KMS-11 (cell line): ENCODE data around the gene PRPF40A.
A peak's percentile ranks its signal among the peaks of the same experiment; 100 is the strongest.

Source experiments
- H2AFZ ChIP-seq: fragments of 200-600 bp; sonication (generic); 2 replicates; pipeline ENCODE4 v1.6.1; 2016; ENCODE audit warnings: antibody characterized with exemption, mixed run types, low read depth
- H3K27ac ChIP-seq: fragments of 200-600 bp; sonication (generic); 2 replicates; pipeline ENCODE4 v1.6.1; 2016; ENCODE audit warnings: mild to moderate bottlenecking, mixed run types
- H3K27me3 ChIP-seq: fragments of 200-600 bp; sonication (generic); 2 replicates; pipeline ENCODE4 v1.6.1; 2017; ENCODE audit warnings: mild to moderate bottlenecking, low read depth, mixed run types, moderate library complexity; ENCODE audit not compliant: insufficient read depth
- H3K36me3 ChIP-seq: fragments of 200-600 bp; sonication (generic); 2 replicates; pipeline ENCODE4 v1.6.1; 2017; ENCODE audit warnings: mild to moderate bottlenecking, mixed run types; ENCODE audit not compliant: insufficient read depth
- H3K4me1 ChIP-seq: fragments of 200-600 bp; sonication (generic); 2 replicates; pipeline ENCODE4 v1.6.1; 2016; ENCODE audit warnings: mild to moderate bottlenecking, low read depth, mixed run types; ENCODE audit not compliant: poor library complexity, severe bottlenecking
- H3K4me2 ChIP-seq: fragments of 200-600 bp; sonication (generic); 2 replicates; pipeline ENCODE4 v1.7.0; 2016; ENCODE audit warnings: mild to moderate bottlenecking, mixed run types
- H3K4me3 ChIP-seq: fragments of 200-600 bp; sonication (generic); IDR thresholded peaks from 2 replicates; pipeline ENCODE4 v1.6.1; 2017; ENCODE audit warnings: low read depth, low read length, mixed read lengths; ENCODE audit not compliant: insufficient read depth
- H3K79me2 ChIP-seq: fragments of 200-600 bp; sonication (generic); 2 replicates; pipeline ENCODE4 v1.6.1; 2016; ENCODE audit warnings: low read depth, mixed run types; ENCODE audit not compliant: insufficient read depth
- H3K9ac ChIP-seq: fragments of 200-600 bp; sonication (generic); 2 replicates; pipeline ENCODE4 v1.6.1; 2016; ENCODE audit warnings: mild to moderate bottlenecking, mixed run types
- H4K20me1 ChIP-seq: fragments of 200-600 bp; sonication (generic); 2 replicates; pipeline ENCODE4 v1.6.1; 2016; ENCODE audit warnings: mild to moderate bottlenecking, mixed run types; ENCODE audit not compliant: insufficient read depth
- TF ChIP-seq, protein P1 (sequence below): fragments of 200-600 bp; sonication (generic); conservative IDR thresholded peaks from 2 replicates; pipeline ENCODE4 v1.6.1; 2017; ENCODE audit warnings: low read depth, mild to moderate bottlenecking, antibody characterized with exemption, low read length, moderate library complexity, mixed read lengths

Gene PRPF40A

DNA sequence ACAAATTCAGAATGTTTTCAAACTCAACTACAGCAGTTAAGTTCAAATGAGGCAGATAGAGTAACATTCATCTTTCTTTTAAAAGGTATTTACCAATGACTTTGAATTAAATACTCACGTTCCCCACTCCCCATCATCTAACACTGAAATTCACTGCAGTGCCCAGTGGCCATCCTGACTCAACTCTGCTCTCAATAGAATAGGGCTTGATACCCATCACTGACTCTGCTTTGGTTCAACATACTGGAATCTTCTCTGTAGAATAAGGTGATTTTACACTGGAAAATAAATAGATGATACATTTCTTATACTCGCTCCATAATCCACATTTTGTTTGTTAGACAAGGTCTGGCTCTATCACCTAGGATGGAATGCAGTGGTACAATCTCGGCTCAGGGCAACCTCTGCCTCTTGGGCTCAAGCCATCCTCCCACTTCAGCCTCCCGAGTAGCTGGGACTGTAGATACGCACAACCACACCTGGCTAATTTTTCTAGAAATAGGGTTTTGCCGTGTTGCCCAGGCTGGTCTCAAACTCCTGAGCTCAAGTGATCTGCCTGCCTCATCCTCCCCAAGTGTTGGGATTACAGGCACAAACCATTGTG, 66.4 kb downstream of the PRPF40A start:
- Histone ChIP-seq H3K9ac (no peak overlapping the region), H3K27ac (no peak overlapping the region), H3K4me3 (no peak overlapping the region), H3K36me3 (no peaks in the 10 kb centered on the region; the same call in 1 of the 2 replicates), H3K4me1 (peaks cover 5% of the 10 kb centered on the region), H4K20me1 (no peaks in the 10 kb centered on the region), H3K27me3 (no peaks in the 10 kb centered on the region), H3K4me2 (no peak overlapping the region), H2AFZ (no peak overlapping the region), H3K79me2 (no peaks in the 10 kb centered on the region)
- TF ChIP-seq, protein P1, sequence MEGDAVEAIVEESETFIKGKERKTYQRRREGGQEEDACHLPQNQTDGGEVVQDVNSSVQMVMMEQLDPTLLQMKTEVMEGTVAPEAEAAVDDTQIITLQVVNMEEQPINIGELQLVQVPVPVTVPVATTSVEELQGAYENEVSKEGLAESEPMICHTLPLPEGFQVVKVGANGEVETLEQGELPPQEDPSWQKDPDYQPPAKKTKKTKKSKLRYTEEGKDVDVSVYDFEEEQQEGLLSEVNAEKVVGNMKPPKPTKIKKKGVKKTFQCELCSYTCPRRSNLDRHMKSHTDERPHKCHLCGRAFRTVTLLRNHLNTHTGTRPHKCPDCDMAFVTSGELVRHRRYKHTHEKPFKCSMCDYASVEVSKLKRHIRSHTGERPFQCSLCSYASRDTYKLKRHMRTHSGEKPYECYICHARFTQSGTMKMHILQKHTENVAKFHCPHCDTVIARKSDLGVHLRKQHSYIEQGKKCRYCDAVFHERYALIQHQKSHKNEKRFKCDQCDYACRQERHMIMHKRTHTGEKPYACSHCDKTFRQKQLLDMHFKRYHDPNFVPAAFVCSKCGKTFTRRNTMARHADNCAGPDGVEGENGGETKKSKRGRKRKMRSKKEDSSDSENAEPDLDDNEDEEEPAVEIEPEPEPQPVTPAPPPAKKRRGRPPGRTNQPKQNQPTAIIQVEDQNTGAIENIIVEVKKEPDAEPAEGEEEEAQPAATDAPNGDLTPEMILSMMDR: no peak

- no peaks in the 10 kb centered on the region for H4K20me1 ChIP-seq
- no peak overlapping the region for H3K4me2 ChIP-seq
- TF ChIP-seq, protein P1: no peak
- no peak overlapping the region for H3K9ac ChIP-seq
- no peaks in the 10 kb centered on the region for H3K36me3 ChIP-seq
- H2AFZ ChIP-seq: no peak overlapping the region
- no peaks in the 10 kb centered on the region for H3K79me2 ChIP-seq
- H3K4me3 ChIP-seq: no peak overlapping the region
- no peaks in the 10 kb centered on the region for H3K27me3 ChIP-seq
- no peak overlapping the region for H3K27ac ChIP-seq
- H3K4me1 ChIP-seq: peaks cover 5% of the 10 kb centered on the region
These were observed 67.3 kb downstream of the PRPF40A start for GRCh38 chr2:152649997-152650396.

GRCh38 chr2:152648336-152648735, 68.9 kb downstream of the PRPF40A start:
- Histone ChIP-seq H2AFZ (no peak overlapping the region), H3K4me1 (peaks cover 5% of the 10 kb centered on the region), H3K27me3 (no peaks in the 10 kb centered on the region), H3K4me3 (no peak overlapping the region), H3K27ac (no peak overlapping the region), H3K9ac (no peak overlapping the region), H4K20me1 (no peaks in the 10 kb centered on the region), H3K4me2 (no peak overlapping the region), H3K79me2 (no peaks in the 10 kb centered on the region), H3K36me3 (no peaks in the 10 kb centered on the region)
- TF ChIP-seq, protein P1: 0 out of 2 replicates have a peak, but pooled peaks have one; percentile 28

DNA sequence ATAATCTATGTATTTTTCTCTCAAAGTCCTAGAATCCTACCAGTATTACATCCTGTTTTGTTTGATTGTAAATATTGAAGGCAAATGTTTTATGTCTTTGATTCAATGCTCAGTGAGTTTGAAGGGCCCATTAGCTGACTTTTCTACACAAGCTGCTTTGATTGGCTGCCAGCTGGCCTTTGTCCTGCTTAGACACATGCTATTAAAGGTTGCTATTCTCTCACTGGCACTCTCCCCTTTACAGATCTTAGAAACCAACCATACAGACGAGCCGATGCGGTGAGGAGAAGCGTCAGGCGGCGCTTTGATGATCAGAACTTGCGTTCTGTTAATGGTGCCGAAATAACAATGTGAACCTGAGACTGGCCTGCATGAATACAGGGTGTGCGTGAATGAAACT, 69.7 kb downstream of the PRPF40A start:
- H3K9ac ChIP-seq: no peak overlapping the region
- H4K20me1 ChIP-seq: no peaks in the 10 kb centered on the region
- H3K36me3 ChIP-seq: no peaks in the 10 kb centered on the region
- peaks cover 5% of the 10 kb centered on the region for H3K4me1 ChIP-seq
- no peak overlapping the region for H2AFZ ChIP-seq
- no peak overlapping the region for H3K27ac ChIP-seq
- H3K27me3 ChIP-seq: no peaks in the 10 kb centered on the region
- TF ChIP-seq, protein P1: no peak
- no peak overlapping the region for H3K4me3 ChIP-seq
- H3K4me2 ChIP-seq: no peak overlapping the region
- no peaks in the 10 kb centered on the region for H3K79me2 ChIP-seq
